Spleen (tissue), 11 donors: ENCODE results near the gene VPS39. TPM values are rescaled to one million over a fixed set of nuclear protein-coding genes. Genes with fewer than 3 reads are reported as not detected.

Experiments
- DNase-seq: peaks from one replicate; pipeline ENCODE4 v3.0.0-alpha.2; 2020
- H3K27ac ChIP-seq, 8 donors: fragments of 200-600 bp; sonication (generic) in 7 of 8; 1 replicate in 4 of 8; 2 replicates in 4 of 8; pipeline versions ENCODE4 v1.5.0 to v1.8.0; 2016 to 2021; ENCODE audit warnings: inconsistent platforms in 4 of 8, mild to moderate bottlenecking in 4 of 8, moderate library complexity in 1 of 8
- H3K27me3 ChIP-seq, 7 donors: fragments of 200-600 bp; sonication (generic) in 6 of 7; replicated peaks in 1 of 7; 1 replicate in 4 of 7; 2 replicates in 3 of 7; pipeline versions ENCODE4 v1.5.0 to v1.8.0; 2016 to 2021; ENCODE audit warnings: inconsistent platforms in 3 of 7, mild to moderate bottlenecking in 1 of 7
- H3K36me3 ChIP-seq, 6 donors: fragments of 200-600 bp; sonication (generic) in 5 of 6; 1 replicate in 4 of 6; 2 replicates in 2 of 6; pipeline versions ENCODE4 v1.5.0 to v1.8.0; 2016 to 2021; ENCODE audit warnings: inconsistent platforms in 2 of 6
- H3K4me1 ChIP-seq, 6 donors: fragments of 200-600 bp; sonication (generic) in 5 of 6; 1 replicate in 3 of 6; 2 replicates in 3 of 6; pipeline versions ENCODE4 v1.5.0 to v1.8.0; 2016 to 2021; ENCODE audit warnings: inconsistent platforms in 3 of 6
- H3K4me3 ChIP-seq, 8 donors: fragments of 200-600 bp; sonication (generic) in 7 of 8; 1 replicate in 4 of 8; 2 replicates in 4 of 8; pipeline versions ENCODE4 v1.5.0 to v1.8.0; 2016 to 2021; ENCODE audit warnings: inconsistent platforms in 4 of 8, mild to moderate bottlenecking in 4 of 8, moderate library complexity in 2 of 8
- H3K9me3 ChIP-seq, 8 donors: fragments of 200-600 bp; sonication (generic) in 7 of 8; 1 replicate in 4 of 8; 2 replicates in 4 of 8; pipeline versions ENCODE4 v1.5.0 to v1.8.0; 2016 to 2021; ENCODE audit warnings: inconsistent platforms in 4 of 8
- POLR2A ChIP-seq, 3 donors: fragments of 450-650 bp; IDR thresholded peaks; one replicate each; pipeline ENCODE4 v1.5.1; 2017; ENCODE audit warnings: antibody characterized with exemption in 3 of 3, mild to moderate bottlenecking in 1 of 3
- POLR2AphosphoS5 ChIP-seq, 3 donors: sonication (generic); formaldehyde crosslinking; IDR thresholded peaks; one replicate each; pipeline ENCODE4 v1.5.1; 2017; ENCODE audit warnings: antibody characterized with exemption in 3 of 3
- WGBS, 5 donors: extraction: QIAGEN DNeasy Blood & Tissue Kit in 3 of 5; methylation state at CpG; one replicate each; pipeline versions ENCODE4 v1.1.5 to v1.1.7; 2013 to 2018; 5-methylcytosine and 5-hydroxymethylcytosine counted together
- intact Hi-C: fragments of 100-400 bp; cut with DNase I; formaldehyde crosslinking; loops from one replicate; pipeline ENCODE4 v1.15.0; 2023; ENCODE audit warnings: low total_unique reads
- polyA plus RNA-seq, 3 donors: library from polyadenylated mRNA; stranded (reverse); fragments of 200-250 nt; gene quantifications; one replicate each; pipeline ENCODE4 v1.2.1, GENCODE V29; 2013
- total RNA-seq, 7 donors: library from RNA; depleted of rRNA in 3 of 7; stranded (reverse); fragments of >200 nt in 3 of 7; fragmentation: NEBNext Ultra II Directional in 4 of 7; extraction: Animal tissue kit (Norgen Biotek cat#: 25700) in 4 of 7; gene quantifications; one replicate each; pipeline versions ENCODE4 v1.1.0 to v1.2.1, GENCODE V29; 2016 to 2021
- TF ChIP-seq, protein P1 (sequence below), 11 experiments: fragments of 200-600 bp in 7 of 11; fragments of 450-650 bp in 4 of 11; sonication (generic) in 4 of 11; IDR thresholded peaks in 8 of 11; conservative IDR thresholded peaks in 3 of 11; 1 replicate in 7 of 11; 2 replicates in 4 of 11; pipeline versions ENCODE4 v1.4.0 to v1.8.0; 2016 to 2021; ENCODE audit warnings: antibody characterized with exemption in 11 of 11, inconsistent platforms in 4 of 11, mild to moderate bottlenecking in 1 of 11
- donor health status: healthy with polysubstance abuse.
- donor health status: DM: no; HTN: no; CAD: no; lungs with moderate emphysema.
- donor health status: DM: no; HTN: no; CAD: no.
- donor health status: Bipolar disorder and iron deficiency.
- donor health status: healthy.
- donor health status: DM: no; HTN: no; CAD: no.
- donor health status: DM: yes; HTN: yes; CAD: no.

Gene VPS39
- total and polyA plus RNA-seq, 10 donors: 25.9 to 220 (median 94.2) TPM

DNA sequence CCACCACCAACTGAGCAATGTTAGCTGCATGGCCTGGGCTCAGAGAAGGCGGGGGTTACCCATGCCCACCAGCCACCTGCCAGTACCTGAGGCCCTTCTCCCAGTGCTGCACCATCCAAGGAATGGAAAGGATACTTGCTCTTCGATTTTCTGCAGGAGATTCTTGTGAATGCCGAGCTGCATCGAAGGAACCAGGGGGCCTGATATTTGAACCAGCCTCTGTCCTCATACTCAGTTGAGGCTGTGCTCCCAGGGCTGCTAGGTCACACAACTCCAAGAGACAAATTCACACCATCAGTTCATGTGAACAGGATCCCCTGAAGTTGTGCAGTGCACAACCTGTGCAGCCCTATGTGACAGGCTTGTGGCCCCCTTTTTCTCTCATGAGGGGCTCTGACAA lies 69.7 kb downstream of the VPS39 start:
- 80 to 96% (median 94%) methylated on average over 4 of the region's 4 CpGs for WGBS, 5 donors
- peak; percentile 12 for DNase-seq
- TF ChIP-seq, protein P1, sequence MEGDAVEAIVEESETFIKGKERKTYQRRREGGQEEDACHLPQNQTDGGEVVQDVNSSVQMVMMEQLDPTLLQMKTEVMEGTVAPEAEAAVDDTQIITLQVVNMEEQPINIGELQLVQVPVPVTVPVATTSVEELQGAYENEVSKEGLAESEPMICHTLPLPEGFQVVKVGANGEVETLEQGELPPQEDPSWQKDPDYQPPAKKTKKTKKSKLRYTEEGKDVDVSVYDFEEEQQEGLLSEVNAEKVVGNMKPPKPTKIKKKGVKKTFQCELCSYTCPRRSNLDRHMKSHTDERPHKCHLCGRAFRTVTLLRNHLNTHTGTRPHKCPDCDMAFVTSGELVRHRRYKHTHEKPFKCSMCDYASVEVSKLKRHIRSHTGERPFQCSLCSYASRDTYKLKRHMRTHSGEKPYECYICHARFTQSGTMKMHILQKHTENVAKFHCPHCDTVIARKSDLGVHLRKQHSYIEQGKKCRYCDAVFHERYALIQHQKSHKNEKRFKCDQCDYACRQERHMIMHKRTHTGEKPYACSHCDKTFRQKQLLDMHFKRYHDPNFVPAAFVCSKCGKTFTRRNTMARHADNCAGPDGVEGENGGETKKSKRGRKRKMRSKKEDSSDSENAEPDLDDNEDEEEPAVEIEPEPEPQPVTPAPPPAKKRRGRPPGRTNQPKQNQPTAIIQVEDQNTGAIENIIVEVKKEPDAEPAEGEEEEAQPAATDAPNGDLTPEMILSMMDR (IDR thresholded peaks at IDR 0.05 in 8 of 11, conservative IDR thresholded peaks at IDR 0.05 in 3 of 11): no peak
- TF ChIP-seq POLR2AphosphoS5 (IDR thresholded peaks at IDR 0.05) (no peak), POLR2A (IDR thresholded peaks at IDR 0.05) (no peak)
- Histone ChIP-seq H3K27me3 (peaks cover 0 to 6% (median 0%) of the 10 kb centered on the region in 7 donors), H3K4me3 (no peak overlapping the region), H3K9me3 (no peaks in the 10 kb centered on the region), H3K36me3 (no peaks in the 10 kb centered on the region), H3K27ac (no peak overlapping the region), H3K4me1 (no peaks in the 10 kb centered on the region)
- intact Hi-C loops: no loop called here

DNA sequence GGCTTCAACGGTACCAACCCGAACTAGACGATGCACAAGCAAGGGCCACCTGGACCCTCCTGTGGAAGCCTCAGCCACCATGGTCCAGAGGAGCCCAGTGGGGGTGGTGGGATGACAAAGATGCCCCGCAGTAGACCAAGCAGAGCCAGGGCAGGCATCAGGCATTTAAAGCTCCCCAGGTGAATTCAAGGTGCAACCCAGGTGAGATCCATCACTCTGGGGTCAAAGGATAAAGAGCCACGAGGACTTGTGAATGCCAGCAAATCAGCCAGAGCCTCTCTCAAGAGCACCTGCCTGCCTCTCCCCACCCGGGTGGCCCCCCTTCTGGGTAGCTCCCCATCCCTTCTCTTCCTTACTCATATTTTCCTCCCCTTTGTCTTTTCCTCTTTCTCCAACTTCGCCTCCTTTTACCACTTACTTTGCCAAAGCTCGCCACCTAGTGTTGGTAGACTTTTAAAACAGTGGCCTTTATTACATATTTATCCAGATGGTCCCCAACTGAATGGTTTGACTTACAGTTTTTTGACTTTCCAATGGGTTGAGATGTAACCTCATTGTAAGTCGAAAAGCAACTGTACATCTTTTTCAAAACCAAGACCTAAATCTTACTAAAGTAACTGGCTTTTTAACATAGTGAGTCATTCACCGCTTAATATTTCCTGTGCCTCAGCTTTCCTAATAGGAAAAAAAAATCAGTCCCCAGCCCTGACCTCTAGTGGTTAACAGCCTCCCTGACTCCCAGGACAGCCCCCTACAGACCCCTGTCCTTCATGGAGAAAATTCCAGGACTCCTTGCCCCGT lies 70.4 kb downstream of the VPS39 start:
- Histone ChIP-seq H3K9me3 (no peaks in the 10 kb centered on the region), H3K36me3 (no peaks in the 10 kb centered on the region), H3K4me3 (no peak overlapping the region), H3K4me1 (no peaks in the 10 kb centered on the region), H3K27me3 (peaks cover 0 to 6% (median 0%) of the 10 kb centered on the region in 7 donors), H3K27ac (no peak overlapping the region)
- peak; percentile 40 for DNase-seq
- intact Hi-C loops: no loop called here
- no peak for TF ChIP-seq POLR2AphosphoS5 (IDR thresholded peaks at IDR 0.05)
- TF ChIP-seq POLR2A (IDR thresholded peaks at IDR 0.05): no peak
- TF ChIP-seq, protein P1 (IDR thresholded peaks at IDR 0.05 in 8 of 11, conservative IDR thresholded peaks at IDR 0.05 in 3 of 11): peak in 9 of 11 experiments; percentile 18 to 58 (median 45)
- WGBS, 5 donors: 45 to 54% (median 46%) methylated on average over 11 of the region's 11 CpGs

DNA sequence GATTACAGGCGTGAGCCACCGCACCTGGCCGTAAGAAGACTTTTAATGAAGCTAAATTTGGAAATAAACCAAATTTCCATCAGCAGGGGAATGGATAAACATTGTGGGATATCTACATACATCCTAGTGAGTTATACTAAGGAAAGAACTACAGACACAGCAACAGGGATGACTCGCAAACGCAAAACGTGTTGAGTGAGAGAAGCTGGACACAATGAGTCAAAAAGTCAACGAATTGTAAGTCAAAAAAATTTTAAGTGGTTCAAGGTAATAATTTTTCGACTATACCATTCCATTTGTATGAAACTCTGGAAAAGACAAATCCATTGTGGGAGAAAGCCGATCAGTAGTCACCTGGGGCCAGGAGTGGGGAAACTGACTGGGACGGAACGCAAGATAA lies 71.6 kb downstream of the VPS39 start:
- Histone ChIP-seq H3K27me3 (peaks cover 0 to 6% (median 0%) of the 10 kb centered on the region in 7 donors), H3K36me3 (no peaks in the 10 kb centered on the region), H3K4me3 (no peak overlapping the region), H3K4me1 (no peaks in the 10 kb centered on the region), H3K27ac (no peak overlapping the region), H3K9me3 (no peaks in the 10 kb centered on the region)
- WGBS, 5 donors: 89 to 93% (median 92%) methylated on average over 11 of the region's 11 CpGs
- no peak for DNase-seq
- intact Hi-C loops: no loop called here
- TF ChIP-seq POLR2AphosphoS5 (IDR thresholded peaks at IDR 0.05): no peak
- TF ChIP-seq POLR2A (IDR thresholded peaks at IDR 0.05): no peak
- TF ChIP-seq, protein P1 (IDR thresholded peaks at IDR 0.05 in 8 of 11, conservative IDR thresholded peaks at IDR 0.05 in 3 of 11): no peak

DNA sequence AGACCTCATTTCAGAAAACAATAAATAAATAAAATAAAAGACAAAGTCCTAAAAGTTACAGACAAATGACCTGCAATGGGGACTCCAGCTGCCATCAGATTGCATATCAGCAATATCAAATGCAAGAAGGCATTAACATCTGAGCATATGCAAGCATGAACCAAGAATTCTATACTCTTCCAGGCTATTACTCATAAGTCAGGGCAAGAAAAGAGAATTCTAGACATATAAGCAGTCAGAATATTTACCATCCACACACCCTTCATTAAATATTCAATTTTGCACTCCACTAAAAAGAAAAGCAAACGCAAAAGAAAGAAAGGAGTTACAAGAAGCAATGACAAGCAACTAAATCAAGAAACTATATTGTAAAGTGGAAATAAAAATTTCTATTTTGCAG lies 72.8 kb downstream of the VPS39 start:
- H3K27me3 ChIP-seq: peaks cover 0 to 17% (median 0%) of the 10 kb centered on the region in 7 donors
- TF ChIP-seq, protein P1 (IDR thresholded peaks at IDR 0.05 in 8 of 11, conservative IDR thresholded peaks at IDR 0.05 in 3 of 11): no peak
- TF ChIP-seq POLR2A (IDR thresholded peaks at IDR 0.05) (no peak), POLR2AphosphoS5 (IDR thresholded peaks at IDR 0.05) (no peak)
- no peak overlapping the region for H3K27ac ChIP-seq
- H3K36me3 ChIP-seq: no peaks in the 10 kb centered on the region
- intact Hi-C loops: no loop called here
- H3K4me1 ChIP-seq: no peaks in the 10 kb centered on the region
- DNase-seq: no peak
- WGBS, 5 donors: 67 to 92% (median 86%) methylated on average over 1 of the region's 1 CpG
- no peak overlapping the region for H3K4me3 ChIP-seq
- no peaks in the 10 kb centered on the region for H3K9me3 ChIP-seq
